Mononuclear cell (primary cell): ENCODE results near the gene TSHZ2. TPM values are rescaled to one million over a fixed set of nuclear protein-coding genes. Genes with fewer than 3 reads are reported as not detected.
"Not testable (repeated sequence)": the region's sequence is repeated elsewhere in the genome, so short reads cannot be mapped to it uniquely, and the experiment has no call there.

Source experiments
- H3K27me3 ChIP-seq: 2 replicates; pipeline ENCODE4 v1.6.0; 2011; ENCODE audit warnings: low read length, control low read depth; ENCODE audit not compliant: insufficient read depth
- H3K4me1 ChIP-seq: 2 replicates; pipeline ENCODE4 v1.5.1; 2011; ENCODE audit warnings: mild to moderate bottlenecking, low read length, control low read depth; ENCODE audit not compliant: insufficient read depth
- H3K4me3 ChIP-seq: 2 replicates; pipeline ENCODE4 v1.5.1; 2011; ENCODE audit warnings: mild to moderate bottlenecking, low read length, moderate library complexity
- H3K9me3 ChIP-seq: 2 replicates; pipeline ENCODE4 v1.5.1; 2011; ENCODE audit warnings: low read depth, mild to moderate bottlenecking, control low read depth, low read length
- total RNA-seq: library from RNA; depleted of rRNA; stranded (reverse); fragments of >200 nt; gene quantifications from one replicate; pipeline ENCODE4 v1.2.3, GENCODE V29; 2012

The TSHZ2 gene
- total RNA-seq, 1 donor: 21.3 TPM

GRCh38 chr20:53081916-53082863 is 110.0 kb downstream of the TSHZ2 start:
- H3K4me1 ChIP-seq: no peaks in the 10 kb centered on the region
- no peaks in the 10 kb centered on the region for H3K27me3 ChIP-seq
- no peaks in the 10 kb centered on the region for H3K9me3 ChIP-seq
- no peak overlapping the region for H3K4me3 ChIP-seq

GRCh38 chr20:53083411-53083810 is 111.3 kb downstream of the TSHZ2 start:
- H3K27me3 ChIP-seq: no peaks in the 10 kb centered on the region
- H3K9me3 ChIP-seq: no peaks in the 10 kb centered on the region

GRCh38 chr20:53084408-53084997 is 112.3 kb downstream of the TSHZ2 start:
- Histone ChIP-seq H3K4me3 (no peak overlapping the region), H3K4me1 (no peaks in the 10 kb centered on the region), H3K27me3 (no peaks in the 10 kb centered on the region), H3K9me3 (no peaks in the 10 kb centered on the region)

More at GRCh38 chr20:53083411-53083810, 111.3 kb downstream of the TSHZ2 start:
- H3K4me3 ChIP-seq: no peak overlapping the region
- no peaks in the 10 kb centered on the region for H3K4me1 ChIP-seq

GRCh38 chr20:53085720-53086119 is 113.6 kb downstream of the TSHZ2 start:
- Histone ChIP-seq H3K27me3 (no peaks in the 10 kb centered on the region), H3K4me3 (no peak overlapping the region), H3K4me1 (no peaks in the 10 kb centered on the region), H3K9me3 (no peaks in the 10 kb centered on the region)

GRCh38 chr20:53087037-53087777 is 115.0 kb downstream of the TSHZ2 start:
- no peak overlapping the region for H3K4me3 ChIP-seq
- H3K9me3 ChIP-seq: no peaks in the 10 kb centered on the region
- no peaks in the 10 kb centered on the region for H3K27me3 ChIP-seq
- no peaks in the 10 kb centered on the region for H3K4me1 ChIP-seq

GRCh38 chr20:53088786-53089185 is 116.6 kb downstream of the TSHZ2 start:
- no peaks in the 10 kb centered on the region for H3K9me3 ChIP-seq
- H3K4me1 ChIP-seq: no peaks in the 10 kb centered on the region
- H3K27me3 ChIP-seq: no peaks in the 10 kb centered on the region
- no peak overlapping the region for H3K4me3 ChIP-seq

- not testable (repeated sequence) for H3K4me3 ChIP-seq, H3K27me3 ChIP-seq, H3K9me3 ChIP-seq, H3K4me1 ChIP-seq
Observed at GRCh38 chr20:53089851-53090250, 117.7 kb downstream of the TSHZ2 start.

GRCh38 chr20:53091789-53092188 is 119.6 kb downstream of the TSHZ2 start:
- Histone ChIP-seq H3K27me3 (no peaks in the 10 kb centered on the region), H3K9me3 (no peaks in the 10 kb centered on the region), H3K4me3 (no peak overlapping the region), H3K4me1 (no peaks in the 10 kb centered on the region)

GRCh38 chr20:53092772-53093300 is 120.7 kb downstream of the TSHZ2 start:
- Histone ChIP-seq H3K4me1 (no peaks in the 10 kb centered on the region), H3K27me3 (no peaks in the 10 kb centered on the region), H3K9me3 (no peaks in the 10 kb centered on the region), H3K4me3 (no peak overlapping the region)

GRCh38 chr20:53097371-53097770 is 125.2 kb downstream of the TSHZ2 start:
- Histone ChIP-seq H3K27me3 (no peaks in the 10 kb centered on the region), H3K9me3 (no peaks in the 10 kb centered on the region), H3K4me3 (no peak overlapping the region), H3K4me1 (no peaks in the 10 kb centered on the region)

- H3K4me3 ChIP-seq: no peak overlapping the region
- H3K4me1 ChIP-seq: no peaks in the 10 kb centered on the region
- H3K9me3 ChIP-seq: no peaks in the 10 kb centered on the region
- H3K27me3 ChIP-seq: no peaks in the 10 kb centered on the region
Observed at GRCh38 chr20:53097791-53098190, 125.6 kb downstream of the TSHZ2 start.

GRCh38 chr20:53098621-53099020 is 126.5 kb downstream of the TSHZ2 start:
- Histone ChIP-seq H3K27me3 (no peaks in the 10 kb centered on the region), H3K9me3 (no peaks in the 10 kb centered on the region), H3K4me1 (no peaks in the 10 kb centered on the region), H3K4me3 (no peak overlapping the region)

GRCh38 chr20:53099856-53100255 is 127.7 kb downstream of the TSHZ2 start:
- no peaks in the 10 kb centered on the region for H3K4me1 ChIP-seq
- no peak overlapping the region for H3K4me3 ChIP-seq
- H3K27me3 ChIP-seq: no peaks in the 10 kb centered on the region
- no peaks in the 10 kb centered on the region for H3K9me3 ChIP-seq

- Histone ChIP-seq H3K9me3 (no peaks in the 10 kb centered on the region), H3K27me3 (no peaks in the 10 kb centered on the region), H3K4me1 (no peaks in the 10 kb centered on the region), H3K4me3 (no peak overlapping the region)
Observed at GRCh38 chr20:53100476-53100911, 128.3 kb downstream of the TSHZ2 start.
